Panc1 (cell line): ENCODE data around the gene SRCIN1.

Source experiments
- TCF7L2 ChIP-seq: IDR thresholded peaks from 2 replicates; pipeline ENCODE4 v1.6.1; 2011; ENCODE audit warnings: mild to moderate bottlenecking, low read depth, low read length, inconsistent platforms
- TF ChIP-seq, protein P1 (sequence below): fragments of 450-650 bp; IDR thresholded peaks from 2 replicates; pipeline ENCODE4 v1.5.1; 2017; ENCODE audit warnings: mild to moderate bottlenecking

DNA sequence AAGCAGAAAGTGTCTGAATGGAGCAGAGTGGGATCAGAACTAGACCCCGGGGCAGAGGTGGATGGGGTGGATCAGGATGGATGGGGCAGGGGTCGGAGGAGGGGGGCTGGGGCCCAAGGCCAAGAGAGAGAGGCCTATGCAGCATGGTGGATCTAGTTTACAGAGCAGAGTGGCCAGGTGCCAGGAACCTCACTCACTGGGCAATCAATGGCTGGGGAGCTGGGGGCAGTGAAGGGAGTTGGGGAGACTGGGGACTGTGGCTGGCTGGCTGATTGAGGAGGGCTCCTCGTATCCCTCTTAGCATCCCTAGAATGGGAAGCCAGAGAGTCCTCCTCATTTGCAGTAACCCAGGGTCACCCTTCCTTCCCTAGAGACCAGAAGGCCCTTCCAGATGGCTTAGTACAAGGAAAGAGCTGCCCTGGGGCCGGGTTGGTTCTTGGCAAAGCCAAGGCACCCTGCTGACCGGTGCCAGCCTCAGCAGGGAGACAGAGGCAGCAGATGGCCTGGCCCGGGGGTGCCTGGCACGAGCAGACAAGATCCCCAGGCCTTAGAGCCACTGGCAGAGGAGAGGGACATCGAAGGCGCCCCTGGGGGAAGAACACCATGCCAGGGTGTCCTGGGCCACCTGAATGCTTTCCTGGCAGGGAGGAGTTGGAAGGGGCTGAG lies 36.8 kb downstream of the SRCIN1 start:
- TF ChIP-seq, protein P1, sequence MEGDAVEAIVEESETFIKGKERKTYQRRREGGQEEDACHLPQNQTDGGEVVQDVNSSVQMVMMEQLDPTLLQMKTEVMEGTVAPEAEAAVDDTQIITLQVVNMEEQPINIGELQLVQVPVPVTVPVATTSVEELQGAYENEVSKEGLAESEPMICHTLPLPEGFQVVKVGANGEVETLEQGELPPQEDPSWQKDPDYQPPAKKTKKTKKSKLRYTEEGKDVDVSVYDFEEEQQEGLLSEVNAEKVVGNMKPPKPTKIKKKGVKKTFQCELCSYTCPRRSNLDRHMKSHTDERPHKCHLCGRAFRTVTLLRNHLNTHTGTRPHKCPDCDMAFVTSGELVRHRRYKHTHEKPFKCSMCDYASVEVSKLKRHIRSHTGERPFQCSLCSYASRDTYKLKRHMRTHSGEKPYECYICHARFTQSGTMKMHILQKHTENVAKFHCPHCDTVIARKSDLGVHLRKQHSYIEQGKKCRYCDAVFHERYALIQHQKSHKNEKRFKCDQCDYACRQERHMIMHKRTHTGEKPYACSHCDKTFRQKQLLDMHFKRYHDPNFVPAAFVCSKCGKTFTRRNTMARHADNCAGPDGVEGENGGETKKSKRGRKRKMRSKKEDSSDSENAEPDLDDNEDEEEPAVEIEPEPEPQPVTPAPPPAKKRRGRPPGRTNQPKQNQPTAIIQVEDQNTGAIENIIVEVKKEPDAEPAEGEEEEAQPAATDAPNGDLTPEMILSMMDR, result no peak
- no peak for TF ChIP-seq TCF7L2
